GM21360 (cell line): ENCODE results near the gene PGM1.

Experiments
- ATAC-seq: cut with Tn5 transposase; IDR thresholded peaks from one replicate; pipeline ENCODE4 v1.9.1; 2021; ENCODE audit warnings: mild to moderate bottlenecking, moderate library complexity; ENCODE audit not compliant: unreplicated experiment

PGM1 gene

DNA sequence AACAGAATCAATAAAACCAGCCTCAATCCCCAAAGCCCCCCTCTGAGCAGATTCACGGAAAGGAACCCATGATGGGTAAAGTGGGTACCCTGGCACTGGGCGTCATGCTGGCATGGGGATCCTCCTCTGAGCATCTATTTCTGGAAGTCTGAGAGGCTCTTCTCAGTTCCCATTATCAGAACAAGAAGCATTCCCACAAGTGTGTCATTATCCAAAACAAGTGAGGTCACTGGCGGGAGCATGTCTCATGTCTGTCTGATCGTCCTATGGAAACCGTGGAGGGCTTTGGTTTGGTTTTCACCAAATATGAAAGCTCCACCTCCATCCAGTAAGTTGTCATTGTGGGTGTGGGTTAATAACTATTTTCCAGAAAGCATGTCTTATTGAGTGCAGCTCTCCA is 70.7 kb downstream of the PGM1 start:
- no peak for ATAC-seq

DNA sequence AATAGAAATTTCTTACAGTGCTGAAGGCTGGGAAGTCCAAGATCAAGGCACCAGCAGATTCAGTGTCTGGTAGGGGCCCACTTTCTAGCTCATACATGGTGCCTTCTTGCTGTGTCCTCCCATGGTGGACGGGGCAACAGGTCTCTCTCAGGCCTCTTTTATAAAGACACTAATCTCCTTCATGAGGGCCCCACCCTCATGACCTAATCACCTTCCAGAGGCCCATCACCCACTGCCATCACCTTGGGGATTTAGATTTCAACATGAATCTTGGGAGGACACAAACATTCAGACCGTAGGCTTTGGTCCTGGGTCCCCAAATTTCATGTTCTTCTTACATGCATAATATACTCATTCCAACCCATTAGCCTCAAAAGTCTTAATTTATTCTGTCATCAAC is 71.5 kb downstream of the PGM1 start:
- no peak for ATAC-seq

DNA sequence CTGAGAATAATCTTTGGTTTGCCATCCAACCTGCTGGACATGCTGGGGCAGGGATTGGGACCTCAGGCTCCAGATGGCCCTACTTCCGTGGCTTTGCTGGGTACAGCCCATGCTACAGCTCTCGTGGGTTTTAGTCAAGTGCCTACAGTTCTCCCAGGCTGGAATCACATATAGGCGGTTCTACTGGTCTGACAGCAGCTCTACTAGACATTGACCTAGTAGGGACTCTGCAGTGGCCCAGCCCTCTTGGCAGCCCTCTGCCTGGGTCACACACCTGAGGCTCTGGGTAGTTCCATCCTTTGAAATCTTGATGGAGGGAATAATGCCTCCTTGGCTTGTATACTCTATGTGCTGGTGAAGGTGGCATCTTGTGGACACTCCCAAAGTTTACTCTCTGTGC is 72.2 kb downstream of the PGM1 start:
- ATAC-seq, result no peak

DNA sequence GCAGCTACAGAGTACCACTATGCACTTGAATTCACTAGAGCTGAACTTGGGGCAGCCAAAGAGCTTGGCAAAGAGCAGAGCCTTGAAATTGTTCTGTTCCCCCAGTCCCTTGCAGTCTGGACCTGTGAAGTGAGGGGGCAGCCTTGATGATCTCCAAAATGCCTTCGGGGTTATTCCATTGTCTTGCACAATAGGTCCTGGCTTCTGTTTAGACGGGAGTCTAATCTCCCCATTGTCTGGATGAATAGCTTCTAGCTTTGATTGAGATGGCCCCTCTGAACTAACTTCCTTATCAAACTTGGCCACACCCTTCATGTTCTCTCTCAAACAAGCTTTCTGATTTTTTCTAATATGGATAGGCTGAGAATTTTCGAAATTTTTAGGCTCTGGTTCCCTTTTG is 72.6 kb downstream of the PGM1 start:
- ATAC-seq, result no peak

DNA sequence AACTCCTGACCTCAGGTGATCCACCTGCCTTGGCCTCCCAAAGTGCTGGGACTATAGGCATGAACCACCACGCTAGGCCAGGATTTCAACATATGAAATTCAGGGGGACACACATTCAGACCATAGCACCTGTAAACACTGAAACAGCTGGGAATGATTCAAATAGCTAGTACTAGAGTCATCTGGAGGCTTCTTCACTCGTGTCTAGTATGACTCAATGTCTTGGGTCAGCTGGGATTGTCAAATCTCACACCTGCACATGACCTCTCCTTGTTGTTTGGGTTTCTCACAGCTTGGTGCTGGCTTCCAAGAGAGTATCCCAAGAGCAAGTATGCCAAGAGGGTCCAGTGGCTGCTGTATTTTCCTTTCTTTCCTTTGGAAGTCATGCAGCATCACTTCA is 75.1 kb downstream of the PGM1 start:
- no peak for ATAC-seq

DNA sequence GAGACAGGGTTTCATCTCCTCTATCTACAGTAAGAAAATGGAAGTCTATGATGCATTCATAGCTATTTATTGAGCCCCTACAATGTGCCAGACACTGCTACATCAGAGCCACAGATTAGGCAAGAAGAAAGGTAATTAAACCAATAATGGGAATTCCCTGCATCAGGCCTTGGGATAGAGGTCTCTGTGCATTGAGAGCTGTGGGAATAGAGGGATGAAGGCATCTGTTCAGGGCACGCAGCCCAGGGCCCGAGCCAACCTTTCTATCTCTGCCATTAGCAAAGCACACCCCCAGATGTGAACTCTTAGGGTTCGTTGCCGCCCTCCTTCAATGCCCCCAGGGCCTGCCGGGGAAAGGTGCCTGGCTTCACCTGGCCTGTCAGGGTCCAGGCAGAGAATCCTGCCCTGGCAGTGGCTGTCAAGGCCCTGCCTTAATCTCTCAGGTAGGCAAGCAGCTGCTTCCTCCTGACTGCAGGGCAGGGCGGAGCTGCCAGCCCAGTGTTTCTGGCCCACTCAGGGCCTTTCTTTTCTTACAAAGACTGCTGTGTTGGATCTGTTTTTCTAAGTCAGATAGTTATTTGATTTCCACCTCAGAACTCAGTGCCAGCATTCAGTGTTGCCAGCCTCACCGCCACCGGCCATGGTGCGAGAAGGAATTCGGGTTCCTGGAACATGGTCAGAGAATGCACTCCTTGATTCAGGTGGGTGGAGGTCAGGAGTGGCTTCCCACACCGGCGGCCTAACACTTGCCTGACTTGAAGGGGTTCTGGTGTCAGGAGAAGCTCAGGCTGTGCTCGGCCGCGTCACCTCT is 76.1 kb downstream of the PGM1 start:
- no peak for ATAC-seq

DNA sequence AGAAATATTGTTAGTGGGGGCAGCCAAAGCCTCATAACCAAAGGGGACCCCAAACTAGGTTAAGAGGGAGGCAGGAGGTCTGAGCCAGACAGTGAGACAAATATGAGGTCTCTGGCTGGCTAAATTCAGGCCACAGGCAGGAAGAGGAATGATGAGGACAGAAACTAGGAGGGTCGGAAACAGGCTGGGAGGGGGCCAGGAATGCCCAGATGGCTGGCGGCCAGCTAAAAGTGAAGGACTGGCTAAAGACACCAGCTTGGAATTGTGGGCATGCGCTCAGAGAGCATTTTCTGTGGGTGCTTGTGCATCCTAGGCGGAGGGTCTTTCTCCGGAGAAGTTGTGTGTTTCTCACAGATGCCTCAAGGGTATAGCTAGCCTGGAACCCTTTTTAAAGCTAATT is 77.0 kb downstream of the PGM1 start:
- ATAC-seq, result no peak

DNA sequence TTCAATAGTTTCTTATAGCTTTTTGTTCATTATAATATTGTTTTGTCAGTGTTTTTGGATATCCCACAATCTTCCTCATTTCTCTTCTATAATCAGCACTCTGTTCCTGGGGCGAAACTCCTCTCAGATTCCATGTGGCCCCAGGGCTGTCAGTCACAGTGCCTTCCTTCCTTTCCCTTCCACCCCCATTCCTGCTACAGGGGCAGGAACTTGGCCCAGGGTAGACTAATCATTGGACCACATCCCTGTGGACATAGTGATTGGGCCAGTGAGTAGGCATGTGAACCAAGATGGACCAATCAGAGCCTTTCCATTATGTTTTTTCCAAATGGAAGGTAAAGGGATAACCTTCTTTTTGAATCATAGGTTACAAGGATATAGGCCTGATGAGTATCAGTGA is 78.3 kb downstream of the PGM1 start:
- no peak for ATAC-seq

DNA sequence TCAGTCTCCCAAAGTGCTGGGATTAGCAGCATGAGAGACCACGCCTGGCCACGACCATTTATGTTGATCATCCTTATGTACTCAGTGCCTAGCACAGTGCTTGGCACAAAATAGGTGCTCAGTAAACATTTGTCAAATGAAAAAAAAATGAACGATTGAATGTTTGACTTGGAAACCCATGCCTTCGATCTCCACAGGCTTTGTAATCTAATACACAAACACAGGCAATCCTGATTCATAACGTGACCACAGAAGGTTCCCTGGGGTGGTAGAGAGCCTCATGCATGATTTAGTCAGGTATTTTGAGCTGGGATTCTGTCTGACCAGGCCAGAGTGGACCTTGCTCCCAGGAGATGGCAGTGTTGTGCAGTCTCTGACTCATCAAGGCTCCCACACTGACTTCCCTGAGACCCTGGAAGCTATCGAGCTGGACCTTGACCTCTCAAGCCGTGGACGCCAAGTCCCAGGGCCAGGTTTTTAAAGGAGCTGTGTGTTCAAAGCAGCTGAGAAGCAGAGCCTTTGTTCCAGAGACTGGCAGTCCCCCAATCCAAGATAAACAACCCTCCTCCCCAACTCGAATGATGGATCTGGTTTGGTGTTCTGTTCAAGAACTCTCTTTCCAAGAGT is 81.1 kb downstream of the PGM1 start:
- ATAC-seq, result peak; percentile 80

DNA sequence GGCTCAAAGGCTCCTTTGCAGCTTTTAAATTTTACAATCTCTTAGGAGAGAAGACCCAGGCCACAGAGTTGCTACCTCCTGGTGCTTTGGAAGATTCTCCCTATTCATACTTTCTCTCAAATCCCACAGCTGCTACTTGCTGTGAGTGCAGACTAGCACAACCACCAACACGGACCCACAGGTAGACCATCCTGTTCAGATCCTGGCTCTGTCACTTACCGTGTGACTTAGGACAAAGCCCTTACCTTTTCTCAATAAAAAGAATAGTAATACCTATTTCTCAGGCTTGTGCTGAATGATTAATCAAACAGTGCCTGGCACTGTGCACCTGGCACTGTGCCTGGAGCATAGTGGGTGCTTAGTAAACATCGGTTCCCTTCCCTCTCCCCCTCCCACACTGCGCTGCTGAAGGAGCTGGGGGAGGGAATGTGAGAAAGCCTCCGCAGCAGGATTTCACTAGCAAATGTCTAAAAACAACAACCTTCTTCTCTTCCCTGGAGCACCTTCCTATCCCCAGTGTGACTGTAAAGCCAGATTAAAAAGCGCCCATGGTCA is 81.7 kb downstream of the PGM1 start:
- ATAC-seq, result no peak

DNA sequence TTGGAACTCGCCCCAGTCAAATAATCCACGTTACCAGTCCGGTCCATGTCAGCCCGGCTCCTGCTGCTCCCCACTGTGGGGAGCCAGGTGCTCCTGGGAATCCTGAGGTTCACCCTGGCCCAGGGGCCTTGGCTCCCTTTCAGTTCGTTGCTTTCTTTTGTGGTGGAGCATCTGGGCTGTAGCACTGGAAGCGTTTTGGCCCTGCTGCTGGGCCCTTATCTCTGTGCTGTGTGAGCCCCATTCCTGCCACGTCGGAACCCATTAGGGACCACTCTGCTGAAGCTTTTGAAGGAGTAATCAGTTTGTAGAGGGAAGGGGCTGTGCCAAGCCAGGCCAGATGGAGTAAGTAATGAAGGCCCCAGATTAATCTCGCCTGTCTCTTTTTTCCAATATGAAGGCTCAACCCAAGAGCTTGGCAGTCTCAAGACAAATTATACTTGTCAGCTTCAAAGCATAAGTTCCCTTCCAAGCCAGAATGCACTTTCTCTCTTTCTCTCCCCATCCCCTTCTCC is 82.3 kb downstream of the PGM1 start:
- ATAC-seq, result no peak

DNA sequence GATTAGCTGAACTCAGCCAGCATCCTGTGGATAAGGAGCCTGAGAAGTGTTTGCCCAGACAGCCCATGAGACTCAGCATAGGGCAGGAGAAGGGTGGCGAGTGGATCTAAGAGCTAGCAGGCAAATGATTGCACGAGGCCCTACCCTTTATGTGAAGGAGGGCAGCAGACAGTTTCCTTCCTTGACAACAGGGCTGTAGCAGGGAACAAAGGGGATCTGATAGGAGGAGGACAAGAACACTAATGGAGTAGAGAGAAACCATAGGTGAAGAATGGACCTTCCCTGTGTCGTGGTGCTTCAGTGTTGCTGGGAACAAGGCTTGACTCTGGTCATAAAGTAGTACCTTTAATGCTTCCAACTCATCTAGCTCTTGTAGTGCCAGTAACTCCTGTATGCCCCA is 84.3 kb downstream of the PGM1 start:
- ATAC-seq, result no peak

DNA sequence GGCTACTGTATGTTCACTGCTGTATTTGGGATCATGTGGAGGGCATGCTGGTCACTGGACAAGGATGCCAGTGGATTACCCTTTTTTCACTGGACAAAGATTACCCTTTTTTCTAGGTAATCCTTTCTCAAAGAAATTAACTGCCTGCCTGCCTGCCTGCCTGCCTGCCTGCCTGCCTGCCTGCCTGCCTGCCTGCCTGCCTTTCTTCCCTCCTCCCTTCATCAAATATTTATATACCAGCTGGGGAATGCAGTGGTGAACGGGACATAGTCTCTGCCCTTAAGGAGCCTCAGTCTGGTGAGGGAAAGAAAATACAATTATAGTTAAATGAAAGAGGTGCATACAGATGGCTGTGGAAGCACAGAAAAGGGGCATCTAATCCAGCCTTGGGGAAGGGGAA is 85.0 kb downstream of the PGM1 start:
- no peak for ATAC-seq

DNA sequence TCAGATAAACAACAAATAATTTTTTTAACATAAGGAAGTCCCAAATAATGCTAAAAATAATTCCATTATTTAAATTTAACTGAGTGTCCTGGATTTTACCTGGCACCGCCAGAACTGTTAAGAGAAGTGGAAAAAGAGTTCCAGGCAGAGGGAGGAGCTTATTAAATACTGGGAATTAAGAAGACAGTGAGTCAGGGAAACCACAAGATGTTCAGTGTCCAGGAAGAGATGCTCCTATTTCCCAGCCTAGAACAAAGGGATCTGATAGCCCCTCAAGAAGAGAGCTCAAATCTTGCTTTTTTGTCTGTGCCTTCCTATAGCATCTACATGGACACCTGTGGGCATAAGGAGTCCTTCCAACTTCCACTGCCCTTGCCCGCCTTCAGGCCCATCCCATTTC is 85.9 kb downstream of the PGM1 start:
- no peak for ATAC-seq

DNA sequence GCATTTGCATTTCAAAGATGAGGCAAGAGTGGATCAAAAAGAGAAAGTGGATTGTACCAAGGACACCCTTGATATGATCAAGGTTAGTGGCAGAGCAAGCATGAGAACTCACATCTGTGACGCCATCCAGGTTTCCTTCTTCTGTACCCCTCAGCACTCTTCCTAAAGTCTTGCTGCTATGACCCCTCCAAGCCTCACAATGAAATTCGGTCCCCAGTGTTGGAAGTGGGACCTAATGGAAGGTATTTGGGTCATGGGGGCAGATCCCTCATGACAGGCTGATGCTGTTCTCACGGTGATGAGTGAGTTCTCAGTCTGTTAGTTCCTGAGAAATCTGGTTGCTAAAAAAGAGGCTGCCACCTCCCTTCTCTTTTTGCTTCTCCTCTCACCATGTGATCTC is 86.4 kb downstream of the PGM1 start:
- no peak for ATAC-seq

DNA sequence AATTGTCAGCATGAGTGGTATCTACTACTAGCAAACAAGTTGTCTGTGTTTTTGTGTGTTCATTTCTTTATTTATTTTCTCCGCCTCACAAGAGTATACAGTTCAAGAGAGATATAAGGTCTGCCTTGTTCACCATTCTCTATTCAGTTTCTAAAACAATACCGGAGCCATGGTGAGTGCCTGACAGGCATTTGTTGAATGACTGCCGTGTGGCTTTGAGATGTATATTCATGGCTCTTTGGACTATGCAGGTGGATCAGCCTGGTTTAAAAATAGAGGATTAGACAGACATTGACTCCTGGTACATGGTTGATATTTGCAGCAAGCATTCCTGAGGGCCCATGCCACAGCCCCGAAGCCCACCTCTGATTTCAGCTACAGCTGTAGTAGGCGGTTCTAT is 89.7 kb downstream of the PGM1 start:
- no peak for ATAC-seq

DNA sequence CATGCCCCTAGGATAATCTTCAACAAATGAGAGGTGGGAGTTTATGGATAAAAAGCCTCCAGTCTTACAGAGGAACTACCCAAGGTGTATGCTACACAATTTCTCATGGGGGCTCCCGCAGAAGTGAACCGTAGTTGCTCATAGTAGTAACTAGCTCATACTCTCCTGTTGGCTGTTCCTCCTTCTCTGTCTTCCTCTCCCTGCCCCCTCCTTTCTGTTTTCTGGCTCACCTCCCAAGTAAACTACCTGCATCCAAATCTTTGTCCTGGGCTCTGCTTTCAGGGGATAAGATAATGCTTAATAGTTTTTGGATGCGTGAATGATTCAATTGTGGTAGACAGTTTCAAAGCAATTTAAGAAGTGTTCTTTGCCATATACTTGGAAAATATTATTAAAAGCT is 90.5 kb downstream of the PGM1 start:
- no peak for ATAC-seq

DNA sequence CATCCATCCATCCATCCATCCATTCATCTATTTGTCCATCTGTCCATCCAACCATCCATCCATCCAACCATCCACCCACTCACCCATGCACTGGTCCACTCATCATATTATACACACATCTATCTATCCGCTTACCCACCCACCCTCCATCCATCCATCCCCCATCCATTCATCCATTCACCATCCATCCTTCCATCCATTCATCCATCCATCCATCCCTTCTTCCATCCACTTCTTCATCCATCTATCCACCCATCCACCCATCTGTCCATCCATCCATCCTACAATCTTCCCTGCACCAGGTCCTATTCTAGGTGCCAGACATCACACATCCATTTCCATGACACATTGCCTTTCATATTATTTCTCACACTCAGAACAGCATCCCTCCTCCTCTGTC is 93.5 kb downstream of the PGM1 start:
- no peak for ATAC-seq

DNA sequence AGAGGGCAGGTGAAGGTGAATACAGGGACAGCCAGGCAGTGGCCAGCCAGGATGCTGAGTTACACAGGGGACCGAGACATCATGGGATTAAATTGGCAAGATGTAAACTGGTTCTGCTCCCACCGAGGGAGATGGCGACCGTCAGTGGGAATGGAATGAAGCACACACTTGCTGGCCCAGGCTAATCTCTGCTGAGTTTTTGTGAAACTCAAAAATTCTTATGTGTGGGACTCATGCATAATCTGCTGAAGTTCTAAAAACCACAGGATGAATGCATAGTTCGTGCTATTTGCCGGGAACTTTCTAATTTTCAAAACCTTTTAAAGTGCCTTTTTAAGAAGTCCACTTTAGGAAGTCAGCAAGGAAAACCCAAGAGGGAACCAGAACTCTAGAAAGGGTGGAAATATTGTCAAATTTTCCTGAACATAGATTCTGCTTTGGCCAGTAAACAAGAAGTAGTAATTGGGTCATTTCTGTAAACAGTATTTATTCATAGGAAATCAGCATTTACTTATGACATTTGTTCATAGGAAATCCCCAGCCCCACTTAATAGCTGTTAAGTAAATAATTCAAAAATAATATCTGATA is 95.2 kb downstream of the PGM1 start:
- no peak for ATAC-seq

DNA sequence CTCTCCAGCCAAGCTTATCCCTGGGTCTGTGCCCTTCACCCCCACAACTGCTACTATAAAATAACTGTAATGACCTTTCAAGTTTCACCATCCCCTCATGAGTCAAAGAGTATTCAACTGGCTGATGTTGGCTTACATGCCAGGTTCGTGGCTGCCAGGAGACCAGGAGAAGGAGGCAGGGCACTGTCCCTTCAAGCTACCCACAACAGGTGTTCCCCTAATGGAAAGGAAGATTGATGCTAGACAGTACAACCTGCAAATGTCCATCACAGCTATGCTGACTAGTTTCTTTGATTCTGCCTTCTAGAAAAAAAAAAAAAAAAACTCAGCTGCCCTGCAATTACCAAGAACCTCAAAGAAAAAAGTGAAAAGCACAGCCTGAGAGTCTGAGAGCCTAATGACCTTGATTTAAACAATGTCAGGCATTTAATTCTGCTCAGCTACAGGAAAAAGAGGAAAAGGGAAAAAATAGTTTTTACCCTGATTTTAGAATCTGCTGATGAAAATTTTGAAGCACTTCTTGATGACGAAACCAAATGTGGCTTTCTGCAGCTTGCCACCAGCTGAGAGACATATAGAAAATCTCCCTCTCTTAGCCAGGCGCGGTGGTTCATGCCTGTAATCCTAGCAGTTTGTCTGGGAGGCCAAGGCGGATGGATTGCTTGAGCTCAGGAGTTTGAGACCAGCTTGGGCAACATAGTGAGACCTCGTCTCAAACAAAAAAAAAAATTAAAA is 97.9 kb downstream of the PGM1 start:
- no peak for ATAC-seq

DNA sequence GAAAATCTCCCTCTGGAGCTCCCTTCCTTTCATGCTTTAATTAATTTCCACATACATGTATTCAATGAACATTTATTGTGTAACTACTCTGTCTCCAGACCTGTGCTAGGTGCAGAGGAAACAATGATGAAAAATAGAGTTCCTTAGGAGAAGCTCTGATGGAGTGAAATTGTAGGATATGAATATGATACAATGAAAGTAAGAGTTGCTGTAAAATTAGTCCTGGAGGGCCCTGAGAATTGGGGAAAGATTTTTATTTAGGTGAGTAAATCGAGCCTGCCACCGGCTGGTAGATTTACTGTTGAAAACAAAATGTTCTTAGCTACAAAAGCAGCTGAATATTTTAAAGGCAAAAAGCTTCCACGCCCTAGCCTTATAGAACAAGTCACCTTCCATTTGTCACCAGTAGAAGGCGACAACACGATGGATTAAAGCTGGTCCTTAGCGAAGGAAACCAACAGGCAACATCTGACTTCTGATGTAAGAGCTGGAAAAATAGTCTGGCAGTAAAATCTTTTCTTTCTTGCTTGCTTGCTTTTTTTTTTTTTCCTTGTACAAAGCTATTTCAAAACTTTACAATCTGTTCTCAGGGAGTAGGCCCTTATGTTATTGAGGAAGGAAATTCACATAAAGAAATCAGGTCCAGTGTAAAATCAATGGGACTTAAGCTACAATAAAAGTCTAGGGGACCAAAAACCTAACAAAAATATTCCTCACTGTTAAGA is 98.7 kb downstream of the PGM1 start:
- ATAC-seq, result peak; percentile 57
